H1 (cell line): Measurements from ENCODE around the gene CEL. TPM values are rescaled to one million over a fixed set of nuclear protein-coding genes. Genes with fewer than 3 reads are reported as not detected.

Experiments
- CTCF ChIA-PET: fragments of 300-600 bp; sonication (Branson Sonifier 250); formaldehyde crosslinking; loops from one replicate; lab custom pipeline; 2021; ENCODE audit not compliant: partially characterized antibody; lab: Charles Lee
- POLR2A ChIA-PET: fragments of 300-600 bp; sonication (Branson Sonifier 250); formaldehyde crosslinking; loops from one replicate; lab custom pipeline; 2021; ENCODE audit warnings: inconsistent platforms; ENCODE audit not compliant: partially characterized antibody; lab: Charles Lee
- DNase-seq, 2 experiments: peaks; one replicate each; pipeline versions ENCODE4 v3.0.0 to v3.0.0-alpha.2; 2010 to 2022; ENCODE audit warnings: low spot score in 2 of 2, low read depth in 1 of 2, mixed read lengths in 1 of 2
- FAIRE-seq: peaks from 2 replicates; lab custom pipeline; 2011; peaks lifted over from hg19 to GRCh38; lab: Jason Lieb, UNC
- H2AFZ ChIP-seq: 2 replicates; pipeline ENCODE4 v1.8.1; 2012; ENCODE audit warnings: low read length, inconsistent platforms
- H2AK5ac ChIP-seq: 2 replicates; pipeline ENCODE4 v1.6.1; 2013; ENCODE audit warnings: low read depth, low read length
- H2BK120ac ChIP-seq: replicated peaks from 2 replicates; pipeline ENCODE3; 2013; ENCODE audit warnings: low read depth, low read length, inconsistent platforms
- H2BK12ac ChIP-seq: 2 replicates; pipeline ENCODE4 v1.6.1; 2013; ENCODE audit warnings: low read depth, low read length
- H2BK15ac ChIP-seq: 2 replicates; pipeline ENCODE4 v1.6.1; 2013; ENCODE audit warnings: low read length
- H2BK20ac ChIP-seq: 2 replicates; pipeline ENCODE4 v1.6.1; 2013; ENCODE audit warnings: low read length
- H2BK5ac ChIP-seq: 2 replicates; pipeline ENCODE4 v1.6.1; 2013; ENCODE audit warnings: low read depth, low read length
- H3K14ac ChIP-seq: 2 replicates; pipeline ENCODE4 v1.6.1; 2013; ENCODE audit warnings: inconsistent platforms; ENCODE audit not compliant: insufficient read length
- H3K18ac ChIP-seq: 2 replicates; pipeline ENCODE4 v1.6.1; 2013; ENCODE audit warnings: low read length; ENCODE audit errors: extremely low read depth
- H3K23ac ChIP-seq: 2 replicates; pipeline ENCODE4 v1.6.1; 2013; ENCODE audit warnings: inconsistent platforms; ENCODE audit not compliant: insufficient read length
- H3K23me2 ChIP-seq: 2 replicates; pipeline ENCODE4 v1.6.1; 2013; ENCODE audit warnings: low read depth, low read length
- H3K27ac ChIP-seq: 2 replicates; pipeline ENCODE4 v1.6.1; 2011; ENCODE audit warnings: low read depth, low read length, inconsistent platforms
- H3K27me3 ChIP-seq, 4 experiments: replicated peaks in 1 of 4; 1 replicate in 1 of 4; 2 replicates in 3 of 4; pipeline versions ENCODE4 v1.6.1 to v1.8.1; 2011 to 2013; ENCODE audit warnings: low read length in 3 of 4, mild to moderate bottlenecking in 3 of 4, inconsistent platforms in 2 of 4, mixed read lengths in 2 of 4, moderate library complexity in 1 of 4; ENCODE audit not compliant: control insufficient read depth in 3 of 4, insufficient read depth in 3 of 4; ENCODE audit errors: extremely low read depth in 1 of 4
- H3K36me3 ChIP-seq, 4 experiments: 2 replicates each; pipeline versions ENCODE4 v1.6.1 to v1.8.1; 2011 to 2013; ENCODE audit warnings: mild to moderate bottlenecking in 4 of 4, low read length in 3 of 4, moderate library complexity in 2 of 4, control low read depth in 1 of 4, inconsistent platforms in 1 of 4; ENCODE audit not compliant: insufficient read depth in 4 of 4, control insufficient read depth in 2 of 4
- H3K4ac ChIP-seq: replicated peaks from 2 replicates; pipeline ENCODE3; 2013; ENCODE audit warnings: low read length, low read depth, mixed read lengths, inconsistent platforms; ENCODE audit not compliant: insufficient read length
- H3K4me1 ChIP-seq, 4 experiments: replicated peaks in 1 of 4; 1 replicate in 1 of 4; 2 replicates in 3 of 4; pipeline versions ENCODE4 v1.6.1 to v1.8.1; 2011 to 2013; ENCODE audit warnings: low read length in 3 of 4, inconsistent platforms in 2 of 4, mixed read lengths in 1 of 4; ENCODE audit not compliant: insufficient read depth in 4 of 4, control insufficient read depth in 3 of 4
- H3K4me2 ChIP-seq, 2 experiments: 2 replicates each; pipeline versions ENCODE4 v1.6.1 to v1.8.1; 2011 to 2013; ENCODE audit warnings: low read depth in 2 of 2, low read length in 2 of 2, control low read depth in 1 of 2, inconsistent platforms in 1 of 2, mild to moderate bottlenecking in 1 of 2; ENCODE audit not compliant: insufficient read depth in 1 of 2
- H3K4me3 ChIP-seq, 4 experiments: fragments of 200-600, 300-600 bp in 1 of 4; sonication (generic), shearing (Covaris generic), sonication (Bioruptor Twin) in 1 of 4; 2 replicates each; pipeline versions ENCODE4 v1.5.1 to v1.8.1; 2011 to 2016; ENCODE audit warnings: low read length in 4 of 4, low read depth in 3 of 4, control low read depth in 2 of 4, inconsistent platforms in 2 of 4, mild to moderate bottlenecking in 2 of 4, mixed read lengths in 1 of 4, moderate library complexity in 1 of 4; ENCODE audit not compliant: insufficient read depth in 2 of 4; ENCODE audit errors: extremely low read depth in 1 of 4
- H3K56ac ChIP-seq: replicated peaks from 2 replicates; pipeline ENCODE3; 2013; ENCODE audit warnings: low read depth, mild to moderate bottlenecking, mixed read lengths, low read length, inconsistent platforms; ENCODE audit not compliant: insufficient read length
- H3K79me1 ChIP-seq: 2 replicates; pipeline ENCODE4 v1.6.1; 2013; ENCODE audit warnings: low read depth, low read length, control low read depth
- H3K79me2 ChIP-seq, 2 experiments: 2 replicates each; pipeline versions ENCODE4 v1.6.1 to v1.8.1; 2012 to 2013; ENCODE audit warnings: low read length in 2 of 2, mild to moderate bottlenecking in 2 of 2, inconsistent platforms in 1 of 2; ENCODE audit not compliant: insufficient read depth in 2 of 2, control insufficient read depth in 1 of 2
- H3K9ac ChIP-seq, 4 experiments: replicated peaks in 1 of 4; 1 replicate in 1 of 4; 2 replicates in 3 of 4; pipeline versions ENCODE4 v1.6.1 to v1.8.1; 2011 to 2013; ENCODE audit warnings: low read depth in 3 of 4, low read length in 3 of 4, control low read depth in 2 of 4, mild to moderate bottlenecking in 2 of 4, moderate library complexity in 2 of 4, inconsistent platforms in 1 of 4; ENCODE audit errors: extremely low read depth in 1 of 4
- H3K9me3 ChIP-seq, 2 experiments: 2 replicates each; pipeline versions ENCODE4 v1.6.1 to v1.8.1; 2012 to 2013; ENCODE audit warnings: mild to moderate bottlenecking in 2 of 2, moderate library complexity in 2 of 2, control low read depth in 1 of 2, inconsistent platforms in 1 of 2, low read depth in 1 of 2, low read length in 1 of 2, mixed read lengths in 1 of 2; ENCODE audit not compliant: insufficient read depth in 2 of 2
- H4K20me1 ChIP-seq, 2 experiments: replicated peaks in 1 of 2; 2 replicates each; pipeline versions ENCODE3 to v1.8.1; 2011 to 2013; ENCODE audit warnings: inconsistent platforms in 2 of 2, low read length in 2 of 2, mild to moderate bottlenecking in 1 of 2; ENCODE audit not compliant: insufficient read depth in 2 of 2, control insufficient read depth in 1 of 2
- H4K5ac ChIP-seq: 2 replicates; pipeline ENCODE4 v1.6.1; 2013; ENCODE audit warnings: low read length, low read depth, mixed read lengths, inconsistent platforms; ENCODE audit not compliant: insufficient read length
- H4K8ac ChIP-seq: 2 replicates; pipeline ENCODE4 v1.8.0; 2013; ENCODE audit warnings: mild to moderate bottlenecking, moderate library complexity, low read length, inconsistent platforms; ENCODE audit not compliant: insufficient read depth; ENCODE audit errors: extremely low read depth
- H4K91ac ChIP-seq: replicated peaks from 2 replicates; pipeline ENCODE3; 2013; ENCODE audit warnings: low read length, mixed read lengths, inconsistent platforms; ENCODE audit not compliant: insufficient read length
- ASH2L ChIP-seq: fragments of 200-600, 300-600 bp; sonication (generic); IDR thresholded peaks from one replicate; pipeline ENCODE4 v1.7.1; 2017; ENCODE audit warnings: low read length
- HDAC2 ChIP-seq, 2 experiments: fragments of 300-600 bp in 1 of 2; sonication (generic) in 1 of 2; IDR thresholded peaks; 2 replicates each; pipeline ENCODE4 v1.6.1; 2011 to 2012; ENCODE audit warnings: low read depth in 2 of 2, low read length in 2 of 2, mild to moderate bottlenecking in 2 of 2, moderate library complexity in 2 of 2, borderline replicate concordance in 1 of 2, inconsistent platforms in 1 of 2
- KDM5A ChIP-seq: fragments of 200-600 bp; IDR thresholded peaks from 2 replicates; pipeline ENCODE4 v1.7.1; 2012; ENCODE audit warnings: mild to moderate bottlenecking, low read length, inconsistent platforms, mixed read lengths
- RBBP5 ChIP-seq: IDR thresholded peaks from 2 replicates; pipeline ENCODE4 v1.7.1; 2012; ENCODE audit warnings: low read depth, mild to moderate bottlenecking, inconsistent platforms, low read length, moderate library complexity, borderline replicate concordance
- SIX5 ChIP-seq: IDR thresholded peaks from 2 replicates; pipeline ENCODE4 v1.6.1; 2011; ENCODE audit warnings: mild to moderate bottlenecking, low read depth, low read length
- WGBS, 2 experiments: shearing (Covaris generic) in 1 of 2; methylation state at CpG; one replicate each; pipeline versions ENCODE4 v1.1.6 to v1.1.7; 2013 to 2015; ENCODE audit warnings: low lambda C conversion rate in 2 of 2, mixed read lengths in 2 of 2, inconsistent platforms in 1 of 2, low coverage in 1 of 2, missing lambda C conversion rate in 1 of 2; ENCODE audit not compliant: insufficient replicate concordance in 2 of 2, insufficient coverage in 1 of 2, insufficient read length in 1 of 2; ENCODE audit errors: extremely low coverage in 1 of 2, missing lambda C conversion rate in 1 of 2; 5-methylcytosine and 5-hydroxymethylcytosine counted together
- polyA plus RNA-seq, 7 experiments: library from polyadenylated mRNA; depleted of rRNA in 3 of 7; stranded (reverse) in 5 of 7; unstranded in 2 of 7; fragments of >200 nt in 5 of 7; fragments of 200-250 nt in 2 of 7; gene quantifications; 1 replicate in 5 of 7; 2 replicates in 1 of 7; 4 replicates in 1 of 7; pipeline versions ENCODE4 v1.2.1 to v1.2.3, GENCODE V29; 2011 to 2013; ENCODE audit warnings: missing spikeins in 2 of 7, mixed read lengths in 2 of 7
- total RNA-seq: library from RNA; stranded (reverse); fragmentation: NEBNext Ultra II Directional; extraction: Animal tissue kit (Norgen Biotek cat#: 25700); gene quantifications from 2 replicates; pipeline ENCODE4 v1.2.1, GENCODE V29; 2021

The CEL gene
- total and polyA plus RNA-seq, 2 of the 8 experiments (the other 6 are each of a cell fraction or from before 2014, with no cell fraction given): 1.8 to 3.4 TPM

- H3K27ac ChIP-seq: peak overlapping the region; percentile 87
- H4K91ac ChIP-seq: peak overlapping the region; percentile 82
- peak overlapping the region; percentile 95 to 99 (median 98) for H3K4me3 ChIP-seq
- H4K20me1 ChIP-seq: peaks cover 5 to 15% of the 10 kb centered on the region in 2 experiments
- FAIRE-seq (no peak), DNase-seq (no peak)
- no peak overlapping the region for H2BK120ac ChIP-seq
- peak overlapping the region; percentile 86 for H2BK5ac ChIP-seq
- no peak overlapping the region for H2BK20ac ChIP-seq
- peaks cover 23% of the 10 kb centered on the region for H3K79me1 ChIP-seq
- no peak overlapping the region for H2BK15ac ChIP-seq
- no peak overlapping the region for H3K14ac ChIP-seq
- H3K18ac ChIP-seq: peak overlapping the region; percentile 95
- peaks cover 0 to 5% (median 0%) of the 10 kb centered on the region in 4 experiments; a peak in 1 of 8 replicates for H3K36me3 ChIP-seq
- H3K23me2 ChIP-seq: peaks cover 8% of the 10 kb centered on the region; the same call in 1 of the 2 replicates
- H4K5ac ChIP-seq: peak overlapping the region; percentile 82
- TF ChIP-seq KDM5A (peak; percentile 59; the same call in 1 of the 2 replicates), SIX5 (no peak), HDAC2 (IDR thresholded peaks at IDR 0.05; ENCODE audit: borderline replicate concordance in 1 of 2, low read depth in 2 of 2, low read length in 2 of 2) (peak in 1 of 2 experiments; percentile 5; a peak in 1 of 4 replicates), RBBP5 (0 out of 2 replicates have a peak, but pooled peaks have one; percentile 21), ASH2L (peak; percentile 8)
- H3K23ac ChIP-seq: no peak overlapping the region
- H3K27me3 ChIP-seq: no peaks in the 10 kb centered on the region; a peak in 1 of 7 replicates
- CTCF ChIA-PET: interaction anchor here (1.2 to 6.9 kb wide), 4 partner anchors 8 to 113 kb away, joined by 4 to 44 read pairs (median 12); no protein-coding TSS in a partner anchor
- POLR2A ChIA-PET: interaction anchor here (1.0 to 2.3 kb wide), 13 partner anchors 9 to 144 kb away, joined by 3 to 17 read pairs (median 3); no protein-coding TSS in a partner anchor
- H2AFZ ChIP-seq: peak overlapping the region; percentile 46; the same call in 1 of the 2 replicates
- peak overlapping the region; percentile 95 to 97 for H3K4me2 ChIP-seq
- no peak overlapping the region for H3K56ac ChIP-seq
- no peak overlapping the region for H2BK12ac ChIP-seq
- WGBS, 2 experiments: 1% methylated on average over 16 of the region's 16 CpGs; no CpG with 5 or more reads in 1 of the 2 experiments
- no peak overlapping the region for H3K4ac ChIP-seq
- H2AK5ac ChIP-seq: peak overlapping the region; percentile 86; the same call in 1 of the 2 replicates
- peak overlapping the region; percentile 96; the same call in 1 of the 2 replicates for H4K8ac ChIP-seq
- peaks cover 2 to 10% (median 5%) of the 10 kb centered on the region in 4 experiments; a peak in 6 of 7 replicates for H3K4me1 ChIP-seq
- peak overlapping the region; percentile 92 to 99 (median 94) for H3K9ac ChIP-seq
- no peaks in the 10 kb centered on the region for H3K9me3 ChIP-seq
- H3K79me2 ChIP-seq: peaks cover 27 to 54% of the 10 kb centered on the region in 2 experiments
Measured at GRCh38 chr9:133031130-133031422, 30.7 kb upstream of the CEL start.
